Activated CD8-positive, alpha-beta memory T cell treated with anti-CD3 and anti-CD28 coated beads, Interleukin-2, amount 50 U/mL, for 24 hours (primary cell): Measurements from ENCODE around the gene SOCS4.

Experiments used
- DNase-seq: peaks from one replicate; pipeline ENCODE4 v3.0.0-alpha.2; 2020; ENCODE audit errors: extremely low read depth

The SOCS4 gene

DNA sequence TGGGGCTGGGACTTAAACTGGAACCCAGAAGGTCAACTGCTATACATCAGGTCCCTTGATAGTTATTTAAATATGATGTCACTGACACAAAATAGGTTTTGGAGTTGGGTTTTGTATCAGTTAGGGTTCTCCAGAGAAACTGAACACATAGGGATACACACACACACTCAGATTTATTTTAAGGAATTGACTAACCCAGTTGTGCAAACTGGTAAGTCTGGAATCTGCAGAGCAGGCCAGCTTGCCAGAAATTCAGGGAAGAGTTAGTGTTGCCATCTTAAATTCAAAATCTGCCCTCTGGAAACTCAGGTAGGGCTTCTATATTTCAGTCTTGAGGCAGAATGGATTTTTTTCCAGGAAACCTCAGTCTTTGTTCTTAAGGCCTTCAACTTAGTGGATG, 61.3 kb downstream of the SOCS4 start:
- no peak for DNase-seq

DNA sequence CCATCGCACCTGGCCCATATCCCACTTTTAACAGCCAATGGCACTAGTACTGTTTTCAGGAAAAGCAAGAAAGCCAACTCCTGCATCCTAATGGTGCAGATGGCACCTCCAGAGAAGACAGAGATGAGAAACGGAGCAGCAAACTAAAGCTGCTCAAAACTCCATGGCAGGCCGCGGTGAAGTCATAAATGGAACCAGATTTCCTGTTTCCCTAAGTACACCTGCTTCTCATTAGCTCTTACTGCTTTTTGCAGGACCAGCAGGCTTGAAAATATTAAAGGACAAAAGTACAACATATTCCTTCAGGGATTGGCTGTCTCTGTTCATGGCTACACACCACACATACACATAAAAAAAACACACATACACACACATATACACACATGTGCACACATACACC, 65.3 kb downstream of the SOCS4 start:
- DNase-seq: no peak

- no peak for DNase-seq
Measured at GRCh38 chr14:55094292-55095157, 67.5 kb downstream of the SOCS4 start.

- DNase-seq: no peak
Measured at GRCh38 chr14:55097881-55098560, 71.0 kb downstream of the SOCS4 start.

GRCh38 chr14:55098561-55098898, 71.5 kb downstream of the SOCS4 start:
- no peak for DNase-seq
